Lung (tissue), 12 donors: ENCODE data around the gene SLC15A1. TPM values are rescaled to one million over a fixed set of nuclear protein-coding genes. Genes with fewer than 3 reads are reported as not detected.

ENCODE experiments used
- ATAC-seq: fragments of 200-7000 bp; cut with Tn5 transposase; one replicate; pipeline ENCODE4 v1.9.1; 2020; ENCODE audit warnings: moderate number of reproducible peaks; ENCODE audit not compliant: insufficient read depth, low FRiP score
- DNase-seq, 3 donors: peaks; one replicate each; pipeline ENCODE4 v3.0.0-alpha.2; 2013 to 2017
- H3K27ac ChIP-seq, 2 donors: one replicate each; pipeline ENCODE4 v1.5.1; 2013; ENCODE audit warnings: mild to moderate bottlenecking in 2 of 2, moderate library complexity in 2 of 2, control low read depth in 1 of 2, inconsistent platforms in 1 of 2, low read depth in 1 of 2, low read length in 1 of 2
- H3K27me3 ChIP-seq, 3 donors: one replicate each; pipeline ENCODE4 v1.5.1; 2013; ENCODE audit warnings: low read length in 2 of 3; ENCODE audit not compliant: control insufficient read depth in 3 of 3, insufficient read depth in 3 of 3
- H3K36me3 ChIP-seq, 4 donors: one replicate each; pipeline ENCODE4 v1.5.1; 2013; ENCODE audit warnings: low read length in 4 of 4, mild to moderate bottlenecking in 1 of 4, moderate library complexity in 1 of 4; ENCODE audit not compliant: control insufficient read depth in 4 of 4, insufficient read depth in 4 of 4
- H3K4me1 ChIP-seq, 5 donors: one replicate each; pipeline ENCODE4 v1.5.1; 2013; ENCODE audit warnings: low read length in 5 of 5, mild to moderate bottlenecking in 2 of 5, moderate library complexity in 1 of 5; ENCODE audit not compliant: control insufficient read depth in 5 of 5, insufficient read depth in 5 of 5
- H3K4me3 ChIP-seq: one replicate; pipeline ENCODE4 v1.5.1; 2013; ENCODE audit warnings: mild to moderate bottlenecking, control low read depth, moderate library complexity
- H3K9ac ChIP-seq, 2 donors: one replicate each; pipeline ENCODE4 v1.5.1; 2013; ENCODE audit warnings: low read length in 2 of 2, control low read depth in 1 of 2; ENCODE audit not compliant: insufficient read depth in 1 of 2
- H3K9me3 ChIP-seq, 4 donors: one replicate each; pipeline ENCODE4 v1.5.1; 2013; ENCODE audit warnings: low read length in 3 of 4, mild to moderate bottlenecking in 1 of 4, moderate library complexity in 1 of 4; ENCODE audit not compliant: control insufficient read depth in 4 of 4, insufficient read depth in 3 of 4
- CTCF ChIP-seq: IDR thresholded peaks from 2 replicates; pipeline ENCODE4 v1.5.1; 2012; ENCODE audit warnings: mild to moderate bottlenecking; ENCODE audit errors: control extremely low read depth, extremely low read depth
- WGBS, 2 donors: extraction: QIAGEN DNeasy Blood & Tissue Kit; methylation state at CpG; one replicate each; pipeline ENCODE4 v1.1.7; 2013; 5-methylcytosine and 5-hydroxymethylcytosine counted together
- polyA plus RNA-seq, 2 donors: library from polyadenylated mRNA; stranded (reverse); fragments of 200-250 nt; gene quantifications; one replicate each; pipeline ENCODE4 v1.2.1, GENCODE V29; 2013
- total RNA-seq, 2 donors: library from RNA; depleted of rRNA in 1 of 2; stranded (reverse); fragments of >200 nt in 1 of 2; gene quantifications; one replicate each; pipeline ENCODE4 v1.2.1, GENCODE V29; 2014 to 2021
- donor health status: control.
- donor health status: control.
- donor health status: Bipolar disorder and iron deficiency.
- donor health status: healthy.
- donor health status: DM: yes; HTN: yes; CAD: no.

SLC15A1 gene
- total and polyA plus RNA-seq, 4 donors, result 0.01 to 1.4 (median 0.31) TPM; not detected in 1

DNA sequence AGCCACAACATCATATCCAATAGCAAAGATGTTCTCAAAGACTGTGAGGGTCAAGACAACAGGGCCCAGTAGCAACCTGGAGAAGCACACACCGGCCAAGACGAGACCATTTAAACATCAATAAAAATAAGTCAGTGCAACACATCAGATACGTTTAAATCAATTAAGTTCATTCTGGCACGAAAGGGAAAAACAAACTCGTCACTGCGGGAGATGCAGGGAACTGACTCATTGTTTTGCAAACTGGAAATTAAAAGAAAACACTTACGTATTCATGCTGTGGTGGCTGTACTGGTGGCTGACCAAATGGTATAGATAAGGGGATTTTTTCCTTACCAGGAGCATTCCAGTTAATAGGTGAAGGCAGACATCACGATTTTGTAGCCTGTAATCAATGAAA lies 26.3 kb upstream of the SLC15A1 start:
- H3K27me3 ChIP-seq, result no peaks in the 10 kb centered on the region
- no peaks in the 10 kb centered on the region for H3K9me3 ChIP-seq
- H3K4me3 ChIP-seq, result no peak overlapping the region
- no peak for ATAC-seq
- no peaks in the 10 kb centered on the region for H3K4me1 ChIP-seq
- H3K36me3 ChIP-seq, result no peaks in the 10 kb centered on the region
- no peak overlapping the region for H3K9ac ChIP-seq
- no peak for TF ChIP-seq CTCF
- WGBS, 2 donors, result 77 to 79% methylated on average over 8 of the region's 8 CpGs
- H3K27ac ChIP-seq, result no peak overlapping the region
- DNase-seq, result no peak

- Histone ChIP-seq H3K9ac (no peak overlapping the region), H3K4me3 (no peak overlapping the region), H3K27ac (no peak overlapping the region), H3K9me3 (no peaks in the 10 kb centered on the region), H3K4me1 (no peaks in the 10 kb centered on the region), H3K36me3 (no peaks in the 10 kb centered on the region), H3K27me3 (no peaks in the 10 kb centered on the region)
- ATAC-seq (no peak), DNase-seq (no peak)
- no peak for TF ChIP-seq CTCF
- 90 to 94% methylated on average over 5 of the region's 5 CpGs for WGBS, 2 donors
Observed at GRCh38 chr13:98776644-98777043, 24.2 kb upstream of the SLC15A1 start.

GRCh38 chr13:98775844-98776598 lies 23.5 kb upstream of the SLC15A1 start:
- Histone ChIP-seq H3K36me3 (no peaks in the 10 kb centered on the region), H3K9me3 (no peaks in the 10 kb centered on the region), H3K4me1 (no peaks in the 10 kb centered on the region), H3K4me3 (no peak overlapping the region), H3K27ac (no peak overlapping the region), H3K9ac (no peak overlapping the region), H3K27me3 (no peaks in the 10 kb centered on the region)
- TF ChIP-seq CTCF, result no peak
- 88 to 92% methylated on average over 22 of the region's 22 CpGs for WGBS, 2 donors
- ATAC-seq (no peak), DNase-seq (no peak)

GRCh38 chr13:98775386-98775785 lies 22.9 kb upstream of the SLC15A1 start:
- H3K9me3 ChIP-seq, result no peaks in the 10 kb centered on the region

More at GRCh38 chr13:98775386-98775785, 22.9 kb upstream of the SLC15A1 start:
- Histone ChIP-seq H3K4me3 (no peak overlapping the region), H3K36me3 (no peaks in the 10 kb centered on the region), H3K4me1 (no peaks in the 10 kb centered on the region), H3K27ac (no peak overlapping the region), H3K27me3 (no peaks in the 10 kb centered on the region), H3K9ac (no peak overlapping the region)
- TF ChIP-seq CTCF, result no peak
- no peak for ATAC-seq
- WGBS, 2 donors, result 84 to 86% methylated on average over 15 of the region's 15 CpGs
- no peak for DNase-seq
